COLO829 (cell line): ENCODE measurements around the gene GPR132.
"Not testable (repeated sequence)": the region's sequence is repeated elsewhere in the genome, so short reads cannot be mapped to it uniquely, and the experiment has no call there.

ENCODE experiments used
- DNase-seq: peaks from one replicate; pipeline ENCODE4 v3.0.0; 2012; ENCODE audit warnings: low spot score

The GPR132 gene

DNA sequence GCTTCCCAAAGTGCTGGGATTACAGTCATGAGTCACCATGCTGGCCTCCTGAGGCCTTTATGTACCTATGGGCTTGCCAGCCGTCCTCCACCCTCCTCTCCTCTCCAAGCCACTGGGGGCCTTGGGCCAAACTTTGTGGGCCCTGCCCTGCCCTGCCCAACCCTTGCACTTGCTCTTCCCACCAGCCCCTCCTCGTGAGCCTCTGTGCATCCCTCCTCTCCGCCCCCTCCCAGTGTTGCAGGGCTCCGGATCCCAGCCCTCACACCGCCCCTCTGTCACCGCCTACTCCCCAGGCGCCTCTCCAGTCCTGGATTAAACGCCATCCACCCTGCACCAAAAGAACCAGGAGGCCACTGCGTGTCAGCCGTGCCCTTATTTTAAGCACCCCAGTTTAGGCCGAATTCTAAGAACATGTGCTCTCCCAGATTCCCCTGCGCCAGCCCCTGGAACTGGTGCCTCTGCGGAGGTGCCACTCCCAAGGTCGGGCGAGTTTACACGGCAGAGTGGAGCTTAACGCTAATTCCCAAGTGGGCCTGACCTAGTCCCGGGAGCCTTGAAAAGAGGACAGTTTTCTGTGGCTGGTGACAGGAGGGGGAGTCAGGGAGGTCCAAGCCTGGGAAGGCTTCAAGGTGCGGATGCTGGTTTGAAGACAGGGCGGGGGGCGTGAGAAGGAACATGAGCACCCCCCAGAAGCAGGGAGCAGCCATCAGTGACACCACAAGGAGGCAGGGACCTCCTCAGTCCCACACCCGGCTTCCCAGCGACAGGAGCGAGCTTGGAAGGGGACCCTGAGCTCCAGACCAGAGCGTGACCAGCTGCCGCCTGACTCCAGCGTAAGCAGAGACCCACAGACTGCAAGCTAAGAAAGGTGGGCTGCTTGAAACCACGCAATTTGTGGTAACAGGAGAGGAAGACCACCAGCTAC, 23.1 kb downstream of the GPR132 start:
- no peak for DNase-seq

DNA sequence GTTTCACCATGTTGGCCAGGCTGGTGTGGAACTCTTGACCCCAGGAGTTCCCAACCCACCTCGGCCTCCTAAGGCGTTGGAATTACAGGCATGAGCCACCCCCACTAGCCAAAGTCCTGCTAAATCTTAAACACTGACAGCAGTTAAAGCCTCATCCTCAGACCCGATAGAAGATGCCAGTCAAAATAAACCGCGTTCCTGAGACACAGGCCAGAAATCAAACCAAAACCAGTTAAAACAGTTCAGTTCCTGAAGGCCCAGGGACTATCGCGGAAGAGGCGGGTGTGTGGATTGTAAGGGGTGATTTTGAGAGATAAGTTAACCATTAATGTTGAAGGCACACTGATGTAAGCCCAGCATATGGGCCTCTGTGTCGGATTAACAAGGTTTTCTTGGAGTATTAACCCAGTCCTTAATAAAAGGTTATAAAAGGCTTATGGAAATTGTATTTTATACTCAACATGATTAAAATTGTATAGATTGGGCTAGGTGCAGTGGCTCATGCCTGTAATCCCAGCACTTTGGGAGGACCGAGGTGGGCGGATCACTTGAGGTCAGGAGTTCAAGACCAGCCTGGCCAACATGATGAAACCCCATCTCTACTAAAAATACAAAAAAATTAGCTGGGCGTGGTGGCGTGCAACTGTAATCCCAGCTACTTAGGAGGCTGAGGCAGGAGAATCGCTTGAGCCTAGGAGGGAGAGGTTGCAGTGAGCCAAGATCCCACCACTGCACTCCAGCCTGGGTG, 25.6 kb downstream of the GPR132 start:
- DNase-seq = no peak

DNA sequence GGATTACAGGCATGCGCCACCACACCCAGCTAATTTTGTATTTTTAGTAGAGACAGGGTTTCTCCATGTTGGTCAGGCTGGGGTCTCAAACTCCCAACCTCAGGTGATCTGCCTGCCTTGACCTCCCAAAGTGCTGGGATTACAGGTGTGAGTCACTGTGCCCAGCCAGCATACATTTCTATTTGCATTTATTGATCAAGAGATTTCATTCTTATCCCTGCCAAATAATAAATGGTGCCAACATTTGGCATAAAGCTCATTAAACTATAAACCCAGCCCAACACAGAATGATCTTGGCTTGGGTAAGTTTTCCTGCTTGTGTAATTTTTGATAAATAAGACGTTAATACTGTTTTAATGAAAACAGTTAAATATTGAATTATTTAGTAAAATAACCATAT, 29.6 kb downstream of the GPR132 start:
- DNase-seq = not testable (repeated sequence)

DNA sequence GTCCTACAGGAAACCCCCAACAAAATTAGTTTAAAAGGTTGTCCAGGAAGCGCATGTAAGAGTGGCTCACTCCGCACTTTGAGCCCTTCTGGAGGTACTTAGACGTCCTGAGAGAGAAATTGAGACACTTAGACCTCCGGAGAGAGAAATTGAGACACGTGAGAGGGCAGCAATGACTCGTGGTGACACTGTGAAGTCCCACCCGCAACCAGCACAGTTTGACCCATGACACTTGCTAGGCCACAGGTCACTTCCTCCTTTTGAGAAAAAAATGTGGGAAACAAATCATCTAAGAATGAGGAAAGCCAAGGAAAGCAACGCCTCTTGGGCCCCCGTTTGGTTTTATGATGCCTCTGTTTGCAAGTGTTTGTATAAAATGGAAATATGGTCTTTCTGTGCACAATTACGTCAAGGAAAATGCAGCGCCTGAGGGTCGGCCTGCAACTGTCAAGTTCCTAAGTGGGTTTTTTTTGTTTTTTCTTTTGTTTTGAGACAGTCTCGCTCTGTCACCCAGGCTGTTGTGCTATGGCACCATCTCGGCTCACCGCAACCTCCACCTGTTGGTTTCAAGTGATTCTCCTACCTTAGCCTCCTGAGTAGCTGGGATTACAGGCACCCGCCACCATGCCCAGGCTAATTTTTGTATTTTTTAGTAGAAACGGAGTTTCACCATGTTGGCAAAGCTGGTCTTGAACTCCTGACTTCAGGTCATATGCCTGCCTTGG, 30.8 kb downstream of the GPR132 start:
- no peak for DNase-seq

DNA sequence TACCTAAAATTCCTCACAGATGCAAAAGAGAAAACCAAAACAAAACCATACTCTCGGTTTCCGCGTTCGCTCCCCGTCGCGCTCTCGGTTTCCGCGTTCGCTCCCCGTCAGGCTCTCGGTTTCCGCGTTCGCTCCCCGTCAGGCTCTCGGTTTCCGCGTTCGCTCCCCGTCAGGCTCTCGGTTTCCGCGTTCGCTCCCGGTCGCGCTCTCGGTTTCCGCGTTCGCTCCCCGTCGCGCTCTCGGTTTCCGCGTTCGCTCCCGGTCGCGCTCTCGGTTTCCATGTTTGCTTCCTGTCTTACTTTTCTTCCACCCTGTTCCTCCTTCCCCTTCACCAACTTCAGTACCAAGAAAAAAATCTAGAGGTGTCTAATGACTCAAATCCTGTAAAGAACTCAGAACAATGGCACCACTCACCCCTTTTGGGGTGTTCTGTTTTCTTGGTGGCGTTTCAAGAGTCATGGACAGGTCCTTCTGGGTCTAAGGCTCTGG, 31.8 kb downstream of the GPR132 start:
- not testable (repeated sequence) for DNase-seq

DNA sequence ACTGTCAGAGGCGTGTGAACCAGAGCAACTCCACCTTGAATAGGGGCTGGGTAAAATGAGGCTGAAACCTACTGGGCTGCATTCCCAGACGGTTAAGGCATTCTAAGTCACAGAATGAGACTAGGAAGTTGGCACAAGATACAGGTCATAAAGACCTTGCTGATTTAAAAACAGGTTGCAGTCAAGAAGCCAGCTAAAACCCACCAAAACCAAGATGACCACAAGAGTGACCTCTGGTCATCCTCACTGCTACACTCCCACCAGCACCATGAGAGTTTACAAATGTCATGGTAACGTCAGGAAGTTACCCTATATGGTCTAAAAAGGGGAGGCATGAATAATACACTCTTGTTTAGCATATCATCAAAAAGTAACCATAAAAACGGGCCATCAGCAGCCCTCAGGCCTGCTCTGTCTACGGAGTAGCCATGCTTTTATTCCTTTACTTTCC, 32.8 kb downstream of the GPR132 start:
- not testable (repeated sequence) for DNase-seq

DNA sequence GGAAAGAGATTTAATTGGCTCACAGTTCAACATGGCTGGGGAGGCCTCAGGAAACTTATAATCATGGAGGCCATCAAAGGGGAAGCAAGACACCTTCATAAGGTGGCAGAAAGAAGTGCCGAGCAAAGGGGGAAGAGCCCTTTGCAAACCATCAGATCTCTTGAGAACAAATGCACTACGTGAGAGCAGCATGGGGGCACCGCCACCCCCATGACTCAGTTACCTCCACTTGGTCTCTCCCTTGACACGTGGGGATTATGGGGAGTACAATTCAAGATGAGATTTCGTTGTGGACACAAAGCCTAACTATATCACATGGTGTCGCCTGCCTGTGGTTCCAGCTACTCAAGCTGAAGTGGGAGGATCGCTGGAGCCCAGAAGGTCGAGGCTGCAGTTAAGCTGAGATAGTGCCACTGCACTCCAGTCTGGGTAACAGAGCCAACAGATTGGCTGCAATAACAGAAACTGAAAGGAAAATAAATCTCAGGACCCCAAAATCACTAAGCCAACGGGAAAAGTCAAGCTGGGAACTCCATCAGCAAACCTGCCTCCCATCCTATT, 34.3 kb downstream of the GPR132 start:
- no peak for DNase-seq

DNA sequence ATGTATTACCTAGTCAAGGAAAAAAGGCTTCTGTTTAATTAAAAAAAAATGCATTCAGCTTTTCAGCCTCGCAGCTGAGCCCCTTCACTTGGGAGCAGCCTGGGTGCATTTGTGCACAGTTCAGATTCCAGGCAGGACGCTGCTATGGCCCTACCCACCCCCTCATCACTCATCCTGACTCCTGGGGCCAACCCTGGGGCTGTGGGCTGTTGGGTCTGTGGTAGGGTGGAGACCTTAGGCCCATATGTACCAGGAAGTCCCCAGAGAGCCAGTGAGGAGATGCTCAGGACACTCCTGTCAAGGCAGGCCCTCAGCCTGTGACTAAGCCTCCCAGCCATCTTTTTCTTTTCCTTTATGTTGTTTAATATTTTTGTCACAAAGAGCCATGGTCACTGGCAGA, 35.0 kb downstream of the GPR132 start:
- no peak for DNase-seq

DNA sequence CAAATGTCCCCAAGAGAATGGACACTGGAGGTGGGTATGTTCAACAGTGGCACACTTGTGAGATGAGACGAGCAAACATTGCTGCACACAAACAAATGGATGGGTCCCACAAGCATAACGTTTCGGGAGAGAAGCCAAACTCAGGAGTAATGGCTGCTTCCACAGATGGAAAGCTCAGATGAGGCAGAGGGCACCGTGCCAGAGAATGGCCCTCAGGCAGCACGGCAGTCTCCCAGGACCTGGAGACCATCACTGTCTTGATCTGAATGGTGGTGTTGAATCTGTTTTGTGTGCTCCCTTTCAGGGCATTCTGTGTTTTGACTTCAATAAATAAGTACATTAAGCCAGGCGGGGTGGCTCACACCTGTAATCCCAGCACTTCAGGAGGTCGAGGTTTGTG, 35.8 kb downstream of the GPR132 start:
- no peak for DNase-seq

DNA sequence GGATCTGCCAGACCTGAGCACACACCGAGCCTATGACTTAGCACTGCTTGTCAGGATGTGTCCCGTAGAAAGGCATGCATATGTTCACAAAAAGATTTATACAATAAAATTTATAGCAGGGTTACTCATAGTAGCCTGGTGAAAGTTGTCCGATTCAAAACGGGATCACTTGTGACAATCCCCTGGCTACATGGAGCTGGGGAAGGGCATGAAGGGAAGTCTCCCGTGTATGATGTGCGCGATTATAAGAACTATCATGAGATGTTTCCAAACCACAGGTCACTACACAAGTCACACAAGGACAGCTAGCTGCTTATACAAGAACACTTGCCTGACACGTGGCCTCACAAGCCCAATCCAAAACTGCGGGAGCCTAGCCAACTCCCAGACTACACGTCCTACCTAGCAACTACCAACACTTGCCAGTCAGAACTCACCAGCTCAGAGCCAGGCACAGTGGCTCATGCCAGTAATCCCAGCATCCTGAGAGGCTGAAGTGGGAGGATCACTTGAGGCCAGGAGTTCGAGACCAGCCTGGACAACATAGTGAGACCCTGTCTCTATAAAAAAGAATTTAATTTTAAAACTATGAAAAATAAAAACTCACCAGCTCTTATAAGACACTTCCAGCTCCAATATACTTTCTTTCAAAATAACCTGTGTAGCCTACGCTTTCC, 36.8 kb downstream of the GPR132 start:
- no peak for DNase-seq

DNA sequence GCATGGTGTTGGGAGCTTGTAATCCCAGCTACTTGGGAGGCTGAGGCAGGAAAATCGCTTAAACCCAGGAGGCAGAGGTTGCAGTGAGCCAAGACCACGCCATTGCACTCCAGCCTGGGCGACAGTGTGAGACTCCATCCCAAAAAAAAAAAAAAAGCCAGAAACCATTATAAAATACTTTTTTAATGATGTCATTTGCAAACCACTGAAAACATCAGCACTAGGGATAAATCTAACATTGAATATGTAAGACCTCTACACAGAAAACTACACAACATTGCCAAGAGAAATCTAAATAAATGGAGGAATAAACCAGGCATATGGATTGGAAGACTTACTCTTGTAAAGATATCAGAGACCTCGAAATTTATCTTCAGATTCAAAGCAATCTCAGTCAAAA, 37.5 kb downstream of the GPR132 start:
- not testable (repeated sequence) for DNase-seq

DNA sequence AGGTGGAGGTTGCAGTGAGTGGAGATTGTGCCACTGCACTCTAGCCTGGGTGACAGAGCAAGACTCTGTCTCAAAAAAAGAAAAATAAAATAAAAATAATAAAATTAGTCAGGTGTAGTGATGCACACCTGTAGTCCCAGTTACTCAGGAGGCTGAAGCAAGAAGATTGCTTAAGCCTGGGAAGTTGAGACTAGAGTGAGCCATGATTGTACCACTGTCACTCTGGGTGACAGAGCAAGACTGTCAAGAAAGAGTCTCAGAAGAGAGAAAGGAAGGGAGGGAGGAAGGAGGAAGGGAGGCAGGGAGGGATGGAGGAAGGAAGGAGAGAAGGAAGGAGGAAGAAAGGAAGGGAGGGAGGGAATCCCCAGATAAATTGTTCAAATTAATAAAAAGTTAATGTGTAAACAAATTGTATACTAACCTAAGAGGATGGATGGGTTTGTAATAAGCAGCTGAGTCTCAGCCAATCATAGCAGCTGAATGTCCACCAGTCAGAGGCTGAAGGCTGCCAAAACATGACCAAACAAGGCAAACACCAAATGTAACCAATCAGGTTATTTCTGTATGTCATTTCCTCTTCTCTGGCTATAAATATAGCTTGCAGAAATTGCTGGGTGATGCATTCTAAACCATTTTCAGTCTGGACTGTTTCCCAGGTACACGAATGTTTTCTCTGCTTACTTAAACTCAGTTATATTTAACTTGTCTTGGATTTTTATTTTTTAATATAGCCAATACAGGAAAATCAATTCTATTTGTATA, 38.2 kb downstream of the GPR132 start:
- DNase-seq = no peak

DNA sequence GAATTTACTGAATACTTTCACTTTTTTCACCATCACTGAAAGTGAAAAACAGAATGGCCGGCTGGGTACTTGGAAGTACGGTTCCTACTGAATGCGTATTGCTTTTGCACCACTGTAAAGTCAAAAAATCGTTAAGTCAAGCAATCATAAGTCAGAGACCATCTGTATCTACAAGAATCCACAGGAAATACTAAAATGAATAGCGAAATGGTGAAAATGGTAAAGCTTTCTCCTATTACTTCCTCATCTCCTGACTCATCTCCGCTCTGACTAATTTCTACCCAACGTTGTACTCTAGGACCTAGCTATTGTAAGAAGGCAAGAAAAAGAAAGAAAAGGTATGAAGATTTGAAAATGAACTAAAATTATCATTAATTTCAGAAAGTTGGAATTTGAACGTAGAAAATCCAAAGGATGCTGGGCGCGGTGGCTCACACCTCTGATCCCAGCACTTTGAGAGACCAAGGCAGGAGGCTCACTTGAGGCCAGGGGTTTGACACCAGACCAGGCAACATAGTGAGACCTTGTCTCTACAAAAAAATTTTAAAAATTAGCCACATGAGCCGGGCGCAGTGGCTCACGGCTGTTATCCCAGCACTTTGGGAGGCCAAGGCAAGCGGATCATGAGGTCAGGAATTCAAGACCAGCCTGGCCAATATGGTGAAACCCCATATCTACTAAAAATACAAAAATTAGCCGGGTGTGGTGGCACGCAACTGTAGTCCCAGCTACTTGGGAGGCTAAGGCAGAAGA, 39.0 kb downstream of the GPR132 start:
- DNase-seq = no peak

DNA sequence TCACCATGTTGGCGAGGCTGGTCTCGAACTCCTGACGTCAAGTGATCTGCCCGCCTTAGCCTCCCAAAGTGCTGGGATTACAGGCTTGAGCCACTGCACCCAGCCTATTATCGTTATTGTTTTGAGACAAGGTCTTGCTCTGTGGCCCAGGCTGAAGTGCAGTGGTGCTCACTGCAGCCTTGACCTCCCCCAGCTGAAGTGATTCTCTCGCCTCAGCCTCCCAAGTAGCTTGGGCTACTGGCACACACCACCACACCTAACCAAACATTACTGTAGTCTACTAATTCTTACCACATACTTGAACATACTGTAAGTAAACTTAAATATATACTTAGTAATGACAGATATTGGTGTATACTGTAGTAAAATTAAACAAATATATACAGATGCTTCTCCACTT, 39.8 kb downstream of the GPR132 start:
- DNase-seq = no peak

DNA sequence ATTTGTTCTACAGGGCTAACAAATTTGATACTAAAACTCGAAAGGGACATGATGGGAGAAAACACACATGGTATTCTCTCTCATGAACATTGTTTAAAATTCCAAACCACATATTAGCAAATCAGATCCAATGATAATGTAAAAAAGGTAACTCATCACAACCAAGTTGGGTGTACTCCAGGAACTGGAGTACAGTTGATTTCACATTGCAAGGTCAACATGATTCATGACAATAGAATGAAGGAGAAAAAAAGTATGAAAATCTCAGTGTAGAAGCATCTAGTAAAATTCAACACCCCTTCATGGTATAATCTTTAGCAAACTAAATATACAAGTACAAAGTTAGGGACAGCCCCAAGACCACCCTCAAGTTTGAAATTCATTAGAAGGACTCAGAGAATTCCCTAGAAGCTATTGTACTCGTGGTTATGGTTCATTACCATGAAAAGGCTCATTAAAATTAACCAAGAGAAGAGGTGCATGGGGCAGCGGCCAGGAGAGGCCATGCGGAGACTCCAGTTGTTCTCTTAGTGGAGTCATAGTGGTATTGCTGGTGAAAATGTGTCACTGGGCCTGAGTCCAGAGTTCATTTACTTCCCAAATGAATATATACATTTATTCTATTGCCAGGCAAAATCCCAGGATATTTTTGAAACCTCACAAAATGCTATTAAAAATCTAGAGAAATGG, 41.3 kb downstream of the GPR132 start:
- no peak for DNase-seq

DNA sequence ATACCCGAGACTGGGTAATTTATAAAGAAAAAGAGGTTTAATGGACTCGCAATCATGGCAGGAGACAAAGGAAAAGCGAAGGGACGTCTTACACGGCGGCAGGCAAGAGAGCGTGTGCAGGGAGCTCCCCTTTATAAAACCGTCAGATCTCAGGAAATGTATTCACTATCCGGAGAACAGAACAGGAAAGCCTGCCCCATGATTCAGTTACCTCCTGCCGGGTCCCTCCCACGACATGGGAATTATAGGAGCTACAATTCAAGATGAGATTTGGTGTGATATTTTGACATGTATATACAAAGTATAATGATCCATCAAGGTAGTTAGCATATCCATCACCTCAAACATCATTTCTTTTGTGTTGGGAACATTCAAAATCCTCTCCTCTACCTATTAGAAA, 42.1 kb downstream of the GPR132 start:
- no peak for DNase-seq

DNA sequence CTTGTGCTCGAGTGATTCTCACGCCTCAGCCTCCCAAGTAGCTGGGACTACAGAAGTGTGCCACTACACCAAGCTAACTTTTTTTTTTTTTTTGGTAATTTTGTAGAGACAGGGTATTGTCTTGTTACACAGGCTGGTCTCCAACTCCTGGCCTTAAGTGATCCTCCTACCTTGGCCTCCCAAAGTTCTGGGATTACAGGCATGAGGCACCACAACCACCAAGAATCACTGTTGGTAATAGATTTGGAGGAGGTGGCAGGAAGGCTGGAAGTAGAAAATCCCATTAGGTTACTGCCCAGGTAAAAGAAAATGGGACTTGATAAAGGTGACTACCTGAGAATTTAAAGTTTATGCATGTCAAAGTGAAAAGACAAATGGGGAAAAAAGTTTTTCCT, 43.0 kb downstream of the GPR132 start:
- no peak for DNase-seq

DNA sequence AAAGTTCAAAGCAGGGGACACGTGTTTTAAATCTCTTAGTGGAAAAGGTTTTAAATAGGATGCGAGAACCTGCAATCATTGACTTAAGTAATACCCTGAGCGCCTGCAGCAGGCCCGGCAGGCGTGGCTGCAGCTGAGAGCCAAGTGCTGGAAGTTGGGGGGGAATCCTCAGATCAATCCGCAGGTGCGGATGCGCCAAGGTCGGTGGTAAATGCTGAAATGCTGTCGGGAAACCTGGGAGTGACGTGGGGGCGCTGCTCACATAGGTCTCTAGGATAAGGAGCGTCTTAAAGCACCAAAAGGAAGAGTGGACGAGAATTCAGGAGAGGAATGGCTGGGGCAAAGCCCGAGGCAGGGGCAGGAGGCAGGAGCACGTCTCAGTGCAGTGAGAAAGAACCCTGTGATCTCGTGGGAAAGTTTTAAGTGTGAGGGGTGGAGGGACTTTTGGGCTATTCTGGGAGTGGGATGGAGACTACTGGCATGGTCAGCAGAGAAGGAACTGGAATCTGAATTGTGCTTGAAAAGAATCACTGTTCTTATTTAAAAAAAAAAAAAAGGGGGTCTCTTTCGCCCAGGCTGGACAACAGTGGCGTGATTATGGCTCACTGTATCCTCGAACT, 43.5 kb downstream of the GPR132 start:
- DNase-seq = peak; percentile 30
